ENCODE results near the gene MBD3L3.
"Not testable (repeated sequence)": the region's sequence is repeated elsewhere in the genome, so short reads cannot be mapped to it uniquely, and the experiment has no call there.

DNA sequence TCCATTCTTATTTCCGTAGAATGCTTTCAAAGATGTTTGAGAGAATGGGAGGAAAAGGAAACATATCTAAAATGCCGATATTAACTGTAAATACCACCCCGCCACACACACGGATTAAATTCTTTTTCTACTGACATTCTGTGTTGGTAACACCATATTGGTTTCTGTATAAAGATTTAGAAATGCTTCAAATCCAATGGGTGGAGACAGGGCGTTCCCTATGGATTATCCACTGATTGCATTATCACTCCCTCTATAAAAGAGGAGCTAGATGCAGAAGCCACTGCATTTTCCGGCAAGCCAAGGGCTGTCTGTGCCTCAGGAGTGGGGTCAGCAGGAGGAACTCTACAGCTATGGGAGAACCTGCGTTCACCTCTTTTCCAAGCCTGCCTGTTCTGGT, 9.5 kb downstream of the MBD3L3 start, which contains the start of gene MBD3L2:
- TF ChIP-seq FOXP2 (optimal IDR thresholded peaks at IDR 0.05; ENCODE audit: borderline replicate concordance, extremely low read depth, extremely low read length, insufficient read depth); POLR2AphosphoS5 (IDR thresholded peaks at IDR 0.05; ENCODE audit: low read depth, low read length); SIN3A (IDR thresholded peaks at IDR 0.05; ENCODE audit: borderline replicate concordance, insufficient read depth, low read length); TAF1 (IDR thresholded peaks at IDR 0.05; ENCODE audit: borderline replicate concordance, insufficient read depth, low read length): not testable (repeated sequence)
